WTC11 (cell line): ENCODE measurements around the gene ITPRIP. TPM values are rescaled to one million over a fixed set of nuclear protein-coding genes. Genes with fewer than 3 reads are reported as not detected.

Experiments used
- ATAC-seq: fragments of 200-7000 bp; cut with Tn5 transposase; 2 replicates; pipeline ENCODE4 v1.10.0; 2021; ENCODE audit warnings: mild to moderate bottlenecking, moderate library complexity
- CTCF ChIA-PET: fragments of 300-600 bp; sonication (Branson Sonifier 250); formaldehyde crosslinking; loops from one replicate; lab custom pipeline; 2021; ENCODE audit warnings: antibody characterized with exemption; lab: Charles Lee
- POLR2A ChIA-PET: fragments of 350-600 bp; sonication (Branson Sonifier 250); formaldehyde crosslinking; loops from one replicate; lab custom pipeline; 2021; ENCODE audit warnings: antibody characterized with exemption; lab: Charles Lee
- DNase-seq: peaks from one replicate; pipeline ENCODE4 v3.0.0; 2021; ENCODE audit warnings: low spot score
- H3K27ac Mint-ChIP-seq: 2 replicates; pipeline ENCODE4 v1.8.0; 2021; ENCODE audit warnings: mixed read lengths
- H3K27me3 Mint-ChIP-seq: 2 replicates; pipeline ENCODE4 v1.8.0; 2021; ENCODE audit warnings: low read depth, mild to moderate bottlenecking, moderate library complexity, mixed read lengths
- H3K36me3 Mint-ChIP-seq: 2 replicates; pipeline ENCODE4 v1.8.0; 2021; ENCODE audit warnings: mixed read lengths
- H3K4me1 Mint-ChIP-seq: 2 replicates; pipeline ENCODE4 v1.8.0; 2022; ENCODE audit warnings: mixed read lengths
- H3K4me3 Mint-ChIP-seq: 2 replicates; pipeline ENCODE4 v1.8.0; 2021; ENCODE audit warnings: mild to moderate bottlenecking, moderate library complexity, mixed read lengths
- H3K9me3 Mint-ChIP-seq: 2 replicates; pipeline ENCODE4 v1.8.0; 2021; ENCODE audit warnings: mixed read lengths
- CDX4 ChIP-seq: fragments of 250-450 bp; sonication (Bioruptor Pico); IDR thresholded peaks from 2 replicates; pipeline ENCODE4 v1.9.0; 2021; ENCODE audit warnings: moderate library complexity, mild to moderate bottlenecking, inconsistent platforms, borderline replicate concordance
- CREB1 ChIP-seq: sonication (generic); formaldehyde crosslinking; IDR thresholded peaks from 2 replicates; pipeline ENCODE4 v1.8.0; 2023; ENCODE audit warnings: mild to moderate bottlenecking, missing genetic modification reagents
- FOXK1 ChIP-seq: sonication (generic); formaldehyde crosslinking; IDR thresholded peaks from 2 replicates; pipeline ENCODE4 v1.8.0; 2022; ENCODE audit warnings: mild to moderate bottlenecking, moderate library complexity, missing genetic modification reagents
- GRHL2 ChIP-seq: fragments of 250-450 bp; sonication (Bioruptor Pico); IDR thresholded peaks from 2 replicates; pipeline ENCODE4 v1.8.0; 2022; ENCODE audit warnings: mild to moderate bottlenecking, moderate library complexity; ENCODE audit not compliant: insufficient replicate concordance, severe bottlenecking
- HMGA2 ChIP-seq: fragments of 250-450 bp; sonication (Bioruptor Pico); IDR thresholded peaks from 2 replicates; pipeline ENCODE4 v1.4.0; 2021; ENCODE audit warnings: mild to moderate bottlenecking, moderate library complexity
- KAT7 ChIP-seq: sonication (generic); formaldehyde crosslinking; IDR thresholded peaks from 2 replicates; pipeline ENCODE4 v1.8.1; 2023; ENCODE audit warnings: missing genetic modification reagents, mild to moderate bottlenecking, borderline replicate concordance
- MLX ChIP-seq: sonication (generic); formaldehyde crosslinking; IDR thresholded peaks from 2 replicates; pipeline ENCODE4 v1.8.1; 2023; ENCODE audit warnings: mild to moderate bottlenecking, missing genetic modification reagents, moderate library complexity
- NFYB ChIP-seq: sonication (generic); formaldehyde crosslinking; conservative IDR thresholded peaks from 2 replicates; pipeline ENCODE4 v1.8.0; 2022; ENCODE audit warnings: low read depth, missing genetic modification reagents
- NR1H2 ChIP-seq: sonication (generic); formaldehyde crosslinking; IDR thresholded peaks from 2 replicates; pipeline ENCODE4 v1.9.0; 2021; ENCODE audit warnings: mild to moderate bottlenecking, moderate library complexity, missing genetic modification reagents
- PRDM15 ChIP-seq: sonication (generic); formaldehyde crosslinking; IDR thresholded peaks from 2 replicates; pipeline ENCODE4 v1.8.0; 2022; ENCODE audit warnings: missing genetic modification reagents
- SMAD3 ChIP-seq: sonication (generic); formaldehyde crosslinking; IDR thresholded peaks from 2 replicates; pipeline ENCODE4 v1.8.0; 2022; ENCODE audit warnings: missing genetic modification reagents, mild to moderate bottlenecking, borderline replicate concordance
- SOX15 ChIP-seq: fragments of 250-450 bp; sonication (Bioruptor Pico); IDR thresholded peaks from 2 replicates; pipeline ENCODE4 v1.9.0; 2021; ENCODE audit warnings: mild to moderate bottlenecking
- TEAD1 ChIP-seq: sonication (generic); formaldehyde crosslinking; IDR thresholded peaks from 2 replicates; pipeline ENCODE4 v1.8.0; 2022; ENCODE audit warnings: mild to moderate bottlenecking, missing genetic modification reagents
- TEAD4 ChIP-seq: sonication (generic); formaldehyde crosslinking; IDR thresholded peaks from 2 replicates; pipeline ENCODE4 v1.8.0; 2022; ENCODE audit warnings: mild to moderate bottlenecking, missing genetic modification reagents
- USF1 ChIP-seq: sonication (generic); formaldehyde crosslinking; IDR thresholded peaks from 2 replicates; pipeline ENCODE4 v1.8.0; 2022; ENCODE audit warnings: mild to moderate bottlenecking, missing genetic modification reagents
- USF2 ChIP-seq: sonication (generic); formaldehyde crosslinking; IDR thresholded peaks from 2 replicates; pipeline ENCODE4 v1.8.1; 2023; ENCODE audit warnings: mild to moderate bottlenecking, missing genetic modification reagents, moderate library complexity
- ZMAT4 ChIP-seq: fragments of 250-450 bp; sonication (Bioruptor Pico); IDR thresholded peaks from 2 replicates; pipeline ENCODE4 v1.9.0; 2021; ENCODE audit warnings: mild to moderate bottlenecking
- ZNF512 ChIP-seq: sonication (generic); formaldehyde crosslinking; IDR thresholded peaks from 2 replicates; pipeline ENCODE4 v1.8.1; 2022; ENCODE audit warnings: missing genetic modification reagents, borderline replicate concordance
- ZSCAN18 ChIP-seq: fragments of 250-450 bp; sonication (Bioruptor Pico); IDR thresholded peaks from 2 replicates; pipeline ENCODE4 v2.1.2; 2022; ENCODE audit warnings: mild to moderate bottlenecking, moderate library complexity
- total RNA-seq: library from RNA; stranded (reverse); gene quantifications from 3 replicates; pipeline ENCODE4 v1.2.3, GENCODE V29; 2021

Gene ITPRIP
- total RNA-seq, 1 experiment from 2014 or later = 16.8 TPM

GRCh38 chr10:104323760-104324201, 14.5 kb downstream of the ITPRIP start:
- Mint-ChIP-seq H3K27me3 (no peaks in the 10 kb centered on the region), H3K4me3 (no peak overlapping the region), H3K9me3 (no peaks in the 10 kb centered on the region), H3K4me1 (peaks cover 94% of the 10 kb centered on the region), H3K27ac (peak overlapping the region; percentile 91), H3K36me3 (peaks cover 5% of the 10 kb centered on the region; the same call in 1 of the 2 replicates)
- DNase-seq (no peak), ATAC-seq (no peak)
- CTCF ChIA-PET = interaction anchor here (1.4 to 1.8 kb wide), 2 partner anchors 32 to 49 kb away, joined by 3 to 7 read pairs; no protein-coding TSS in a partner anchor
- TF ChIP-seq USF1 (no peak), HMGA2 (CRISPR knock-in tag) (no peak), ZNF512 (CRISPR knock-in tag) (no peak), TEAD4 (no peak), FOXK1 (no peak), ZMAT4 (CRISPR knock-in tag) (no peak), SMAD3 (CRISPR knock-in tag) (no peak), USF2 (CRISPR knock-in tag) (no peak), GRHL2 (CRISPR knock-in tag) (no peak), KAT7 (no peak), CDX4 (CRISPR knock-in tag) (no peak)
- POLR2A ChIA-PET = no interaction called here

- Mint-ChIP-seq H3K9me3 (no peaks in the 10 kb centered on the region), H3K4me1 (peaks cover 94% of the 10 kb centered on the region), H3K4me3 (peak overlapping the region; percentile 4; the same call in 1 of the 2 replicates), H3K27ac (peak overlapping the region; percentile 48; the same call in 1 of the 2 replicates), H3K36me3 (peaks cover 5% of the 10 kb centered on the region; the same call in 1 of the 2 replicates), H3K27me3 (no peaks in the 10 kb centered on the region)
- POLR2A ChIA-PET = no interaction called here
- peak; percentile 61 for ATAC-seq
- CTCF ChIA-PET = interaction anchor here (1.0 to 1.9 kb wide), 4 partner anchors 24 to 49 kb away, joined by 3 to 8 read pairs (median 5); partner anchors contain the start of gene CFAP58
- TF ChIP-seq TEAD1 (CRISPR knock-in tag) (peak; percentile 48; the same call in 1 of the 2 replicates), SOX15 (CRISPR knock-in tag) (no peak), NFYB (no peak), NR1H2 (CRISPR knock-in tag) (no peak), FOXK1 (peak; percentile 66; the same call in 1 of the 2 replicates)
- DNase-seq = no peak
These were observed 15.2 kb downstream of the ITPRIP start for GRCh38 chr10:104323085-104323484.

- H3K36me3 Mint-ChIP-seq = peaks cover 5% of the 10 kb centered on the region; the same call in 1 of the 2 replicates
- ATAC-seq (no peak), DNase-seq (no peak)
- H3K4me3 Mint-ChIP-seq = no peak overlapping the region
- no peaks in the 10 kb centered on the region for H3K9me3 Mint-ChIP-seq
- peaks cover 94% of the 10 kb centered on the region for H3K4me1 Mint-ChIP-seq
- H3K27me3 Mint-ChIP-seq = no peaks in the 10 kb centered on the region
- POLR2A ChIA-PET = no interaction called here
- CTCF ChIA-PET = interaction anchor here (1.0 to 5.2 kb wide), 8 partner anchors 11 to 48 kb away, joined by 3 to 33 read pairs (median 6); partner anchors contain the start of gene CFAP58
- peak overlapping the region; percentile 48 for H3K27ac Mint-ChIP-seq
- TF ChIP-seq ZSCAN18 (no peak), CREB1 (CRISPR knock-in tag) (no peak), USF2 (CRISPR knock-in tag) (no peak), MLX (no peak), PRDM15 (CRISPR knock-in tag) (no peak)
These were observed 15.9 kb downstream of the ITPRIP start for GRCh38 chr10:104322416-104322782.
